OCI-LY3 (cell line): ENCODE data around the gene IGFALS.

Experiments used
- H2AFZ ChIP-seq: fragments of 200-600, 300-600 bp; shearing (Covaris generic); 2 replicates; pipeline ENCODE4 v1.6.0; 2014; ENCODE audit warnings: antibody characterized with exemption, low read depth, low read length
- H3K27ac ChIP-seq: fragments of 200-600, 300-600 bp; sonication (generic); 2 replicates; pipeline ENCODE4 v1.5.1; 2014; ENCODE audit warnings: mild to moderate bottlenecking, low read length, moderate library complexity, mixed read lengths
- H3K27me3 ChIP-seq: fragments of 200-600, 300-600 bp; sonication (generic); 2 replicates; pipeline ENCODE4 v1.6.1; 2014; ENCODE audit warnings: low read depth, low read length, mixed read lengths
- H3K36me3 ChIP-seq: fragments of 200-600, 300-600 bp; sonication (generic); replicated peaks from 2 replicates; pipeline ENCODE3; 2014; ENCODE audit warnings: low read depth, low read length, mixed read lengths
- H3K4me1 ChIP-seq: fragments of 300-600, 200-600 bp; sonication (generic); 2 replicates; pipeline ENCODE4 v1.6.1; 2014; ENCODE audit warnings: low read length, mixed read lengths
- H3K4me2 ChIP-seq: fragments of 200-600, 300-600 bp; sonication (generic); 2 replicates; pipeline ENCODE4 v1.6.1; 2014; ENCODE audit warnings: low read length, mixed read lengths
- H3K4me3 ChIP-seq: fragments of 300-600, 200-600 bp; sonication (generic); 2 replicates; pipeline ENCODE4 v1.5.1; 2014; ENCODE audit warnings: antibody characterized with exemption, mild to moderate bottlenecking, low read length, moderate library complexity
- H3K79me2 ChIP-seq: fragments of 300-600, 200-600 bp; shearing (Covaris generic); 2 replicates; pipeline ENCODE4 v1.6.1; 2014; ENCODE audit warnings: mild to moderate bottlenecking, low read length, mixed read lengths
- H3K9ac ChIP-seq: fragments of 300-600, 200-600 bp; shearing (Covaris generic); 2 replicates; pipeline ENCODE4 v1.6.0; 2014; ENCODE audit warnings: mild to moderate bottlenecking, low read length, moderate library complexity
- H3K9me3 ChIP-seq: fragments of 200-600, 300-600 bp; shearing (Covaris generic); 2 replicates; pipeline ENCODE4 v1.6.1; 2014; ENCODE audit warnings: low read length, mixed read lengths; ENCODE audit not compliant: insufficient read depth
- H4K20me1 ChIP-seq: fragments of 200-600, 300-600 bp; sonication (generic); 2 replicates; pipeline ENCODE4 v1.6.1; 2016; ENCODE audit warnings: low read length, mixed read lengths; ENCODE audit not compliant: insufficient read depth
- EZH2phosphoT487 ChIP-seq: fragments of 200-600 bp; shearing (Covaris generic); IDR thresholded peaks from 2 replicates; pipeline ENCODE4 v1.6.1; 2018; ENCODE audit warnings: antibody characterized with exemption, mixed run types, low read depth
- TF ChIP-seq, protein P1 (sequence below): fragments of 200-600, 300-600 bp; sonication (generic); IDR thresholded peaks from 2 replicates; pipeline ENCODE4 v1.5.1; 2014; ENCODE audit warnings: antibody characterized with exemption, low read length, low read depth

Gene IGFALS

DNA sequence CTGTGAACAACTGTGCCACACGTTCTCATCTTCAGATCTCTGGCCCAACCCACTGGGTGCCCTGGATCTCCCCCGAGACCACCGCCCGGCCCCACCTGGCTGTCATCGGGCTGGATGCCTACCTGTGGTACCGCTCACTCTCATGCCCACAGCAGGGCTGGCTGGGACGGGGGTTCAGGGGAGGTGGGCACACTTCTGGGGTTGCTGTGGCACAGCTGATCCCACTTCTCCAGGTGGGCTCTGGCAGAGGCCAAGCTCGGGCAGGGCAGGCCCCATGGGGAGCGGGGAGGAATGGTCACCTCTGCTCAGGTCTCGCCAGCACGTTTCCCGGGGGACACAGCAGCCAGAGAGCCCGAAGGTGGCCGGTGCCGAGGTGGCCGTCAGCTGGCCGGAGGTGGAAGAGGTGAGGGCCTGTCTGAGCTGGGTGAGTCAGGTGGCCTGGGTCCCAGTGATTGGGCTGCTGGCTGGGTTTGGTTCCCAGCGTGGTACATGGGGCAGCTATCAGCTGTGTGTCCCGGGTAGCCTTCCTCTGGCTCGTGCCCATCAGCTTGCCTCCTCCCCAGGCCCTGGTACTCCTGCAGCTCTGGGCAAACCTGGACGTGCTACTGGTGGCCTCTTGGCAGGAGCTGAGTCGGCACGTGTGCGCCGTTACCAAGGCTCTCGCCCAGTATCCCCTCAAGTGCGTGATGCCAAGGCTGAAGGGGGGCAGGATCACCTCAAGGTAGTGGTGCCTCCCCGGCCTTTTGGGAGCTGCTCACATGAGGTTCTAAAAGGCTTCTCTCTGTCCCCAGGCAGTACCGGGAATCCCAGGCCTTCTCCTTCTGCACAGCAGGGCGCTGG, 18.3 kb downstream of the IGFALS start:
- Histone ChIP-seq H3K9ac (no peak overlapping the region), H4K20me1 (no peaks in the 10 kb centered on the region), H3K36me3 (peaks cover 4% of the 10 kb centered on the region), H2AFZ (no peak overlapping the region), H3K4me2 (no peak overlapping the region; the same call in 1 of the 2 replicates), H3K79me2 (peaks cover 35% of the 10 kb centered on the region), H3K27ac (no peak overlapping the region), H3K4me3 (no peak overlapping the region), H3K27me3 (no peaks in the 10 kb centered on the region), H3K9me3 (no peaks in the 10 kb centered on the region), H3K4me1 (peaks cover 12% of the 10 kb centered on the region)
- TF ChIP-seq EZH2phosphoT487 = no peak
- TF ChIP-seq, protein P1, sequence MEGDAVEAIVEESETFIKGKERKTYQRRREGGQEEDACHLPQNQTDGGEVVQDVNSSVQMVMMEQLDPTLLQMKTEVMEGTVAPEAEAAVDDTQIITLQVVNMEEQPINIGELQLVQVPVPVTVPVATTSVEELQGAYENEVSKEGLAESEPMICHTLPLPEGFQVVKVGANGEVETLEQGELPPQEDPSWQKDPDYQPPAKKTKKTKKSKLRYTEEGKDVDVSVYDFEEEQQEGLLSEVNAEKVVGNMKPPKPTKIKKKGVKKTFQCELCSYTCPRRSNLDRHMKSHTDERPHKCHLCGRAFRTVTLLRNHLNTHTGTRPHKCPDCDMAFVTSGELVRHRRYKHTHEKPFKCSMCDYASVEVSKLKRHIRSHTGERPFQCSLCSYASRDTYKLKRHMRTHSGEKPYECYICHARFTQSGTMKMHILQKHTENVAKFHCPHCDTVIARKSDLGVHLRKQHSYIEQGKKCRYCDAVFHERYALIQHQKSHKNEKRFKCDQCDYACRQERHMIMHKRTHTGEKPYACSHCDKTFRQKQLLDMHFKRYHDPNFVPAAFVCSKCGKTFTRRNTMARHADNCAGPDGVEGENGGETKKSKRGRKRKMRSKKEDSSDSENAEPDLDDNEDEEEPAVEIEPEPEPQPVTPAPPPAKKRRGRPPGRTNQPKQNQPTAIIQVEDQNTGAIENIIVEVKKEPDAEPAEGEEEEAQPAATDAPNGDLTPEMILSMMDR = no peak

DNA sequence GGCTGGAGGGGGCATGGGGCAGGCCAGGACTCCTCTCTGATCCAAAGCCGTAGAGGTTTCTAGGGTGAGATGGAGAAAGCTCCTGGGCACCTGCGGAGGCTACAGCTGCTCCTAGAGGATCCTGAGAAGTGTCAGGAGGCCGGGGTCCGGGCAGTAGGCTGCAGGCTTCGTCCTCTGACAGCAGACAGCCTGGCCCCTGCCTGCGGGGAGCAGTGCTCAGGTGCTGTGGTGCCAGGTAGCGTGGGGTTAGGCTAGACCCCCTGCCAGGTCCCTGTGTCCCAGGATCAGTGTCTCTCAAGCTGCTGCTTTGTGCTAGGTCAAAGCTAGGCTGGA, 19.1 kb downstream of the IGFALS start:
- peaks cover 12% of the 10 kb centered on the region for H3K4me1 ChIP-seq
- H3K79me2 ChIP-seq = peaks cover 35% of the 10 kb centered on the region
- H3K9ac ChIP-seq = peak overlapping the region; percentile 97; the same call in 1 of the 2 replicates
- H2AFZ ChIP-seq = no peak overlapping the region
- H3K4me2 ChIP-seq = peak overlapping the region; percentile 97
- no peak for TF ChIP-seq EZH2phosphoT487
- TF ChIP-seq, protein P1 = no peak
- H3K27ac ChIP-seq = no peak overlapping the region
- H3K4me3 ChIP-seq = peak overlapping the region; percentile 99
- peaks cover 7% of the 10 kb centered on the region for H3K36me3 ChIP-seq
- H3K27me3 ChIP-seq = no peaks in the 10 kb centered on the region
- no peaks in the 10 kb centered on the region for H4K20me1 ChIP-seq
- H3K9me3 ChIP-seq = no peaks in the 10 kb centered on the region

DNA sequence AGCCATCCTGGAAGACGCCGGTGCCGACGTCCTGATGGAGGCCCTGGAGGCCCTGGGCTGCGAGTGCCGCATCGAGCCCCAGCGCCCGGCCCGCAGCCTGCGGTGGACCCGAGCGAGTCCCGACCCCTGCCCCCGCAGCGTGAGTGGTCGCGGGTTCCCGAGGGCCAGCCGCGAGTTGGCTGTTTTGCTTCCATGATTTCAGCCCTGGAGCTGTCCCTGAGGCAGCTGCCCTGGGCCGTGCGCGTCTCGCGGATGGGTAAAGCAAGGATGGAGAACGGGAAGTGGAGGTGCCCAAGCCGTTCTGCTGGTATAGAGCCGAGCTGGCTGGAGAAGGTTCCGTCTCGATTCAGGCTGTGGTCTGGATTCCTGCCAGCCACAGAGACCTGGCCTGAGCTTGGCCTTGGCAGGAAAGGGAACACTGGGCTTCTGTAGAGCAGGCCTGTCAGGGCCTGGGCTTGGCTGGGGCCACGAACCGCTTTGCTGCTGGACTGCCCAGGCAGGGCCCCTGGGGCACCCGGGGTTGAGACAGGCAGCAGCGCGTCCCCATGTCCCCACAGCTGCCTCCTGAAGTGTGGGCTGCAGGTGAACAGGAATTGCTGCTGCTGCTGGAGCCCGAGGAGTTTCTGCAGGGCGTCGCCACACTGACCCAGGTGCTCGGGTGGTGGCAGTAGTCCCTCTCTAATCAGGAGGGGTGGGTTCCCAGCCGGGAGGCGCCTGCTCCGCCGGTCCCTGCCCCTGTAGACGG, 19.6 kb downstream of the IGFALS start:
- Histone ChIP-seq H3K4me1 (peaks cover 12% of the 10 kb centered on the region), H3K4me2 (peak overlapping the region; percentile 97), H3K4me3 (peak overlapping the region; percentile 99), H2AFZ (no peak overlapping the region), H3K9ac (peak overlapping the region; percentile 97), H3K9me3 (no peaks in the 10 kb centered on the region), H3K36me3 (peaks cover 7% of the 10 kb centered on the region), H3K27ac (peak overlapping the region; percentile 82), H3K79me2 (peaks cover 35% of the 10 kb centered on the region), H3K27me3 (no peaks in the 10 kb centered on the region), H4K20me1 (no peaks in the 10 kb centered on the region)
- TF ChIP-seq EZH2phosphoT487 = no peak
- TF ChIP-seq, protein P1 = no peak
